GM19043 (cell line): ENCODE results near the gene BHLHE23.

Source experiments
- ATAC-seq: cut with Tn5 transposase; IDR thresholded peaks from one replicate; pipeline ENCODE4 v1.9.1; 2021; ENCODE audit warnings: low read depth; ENCODE audit not compliant: unreplicated experiment

The BHLHE23 gene

DNA sequence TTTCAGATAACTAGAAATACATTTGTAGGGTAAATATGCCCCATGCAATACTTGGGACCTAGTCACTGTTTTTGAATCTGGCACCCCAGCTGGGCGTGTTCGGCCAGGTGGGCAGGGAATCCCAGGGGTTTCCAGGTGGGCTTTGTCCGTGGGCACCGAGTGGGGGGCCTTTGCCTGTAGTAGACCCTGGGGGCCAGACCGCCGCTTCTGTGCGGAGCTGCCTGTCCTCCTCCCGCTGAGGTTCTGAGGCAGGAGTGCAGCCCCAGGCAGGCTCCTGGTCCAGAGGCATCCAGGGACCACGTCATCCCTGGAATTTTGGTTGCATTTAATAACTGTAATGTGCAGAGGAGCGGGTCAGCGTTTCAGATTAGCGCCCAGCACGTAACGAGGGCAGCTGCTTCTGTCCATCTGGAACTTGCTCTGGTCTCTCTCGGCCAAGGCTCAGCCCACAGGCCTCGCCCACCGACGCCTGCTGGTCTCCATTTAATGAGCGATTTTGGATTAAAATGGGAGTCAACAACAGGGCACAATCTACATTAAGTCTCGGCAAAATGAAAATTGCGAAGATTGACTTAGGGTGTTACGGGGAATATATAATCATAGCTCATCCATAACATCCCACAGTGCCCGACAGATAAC is 12.8 kb downstream of the BHLHE23 start:
- ATAC-seq, result no peak

- no peak for ATAC-seq
Observed at GRCh38 chr20:62991863-62992262, 14.9 kb downstream of the BHLHE23 start.

DNA sequence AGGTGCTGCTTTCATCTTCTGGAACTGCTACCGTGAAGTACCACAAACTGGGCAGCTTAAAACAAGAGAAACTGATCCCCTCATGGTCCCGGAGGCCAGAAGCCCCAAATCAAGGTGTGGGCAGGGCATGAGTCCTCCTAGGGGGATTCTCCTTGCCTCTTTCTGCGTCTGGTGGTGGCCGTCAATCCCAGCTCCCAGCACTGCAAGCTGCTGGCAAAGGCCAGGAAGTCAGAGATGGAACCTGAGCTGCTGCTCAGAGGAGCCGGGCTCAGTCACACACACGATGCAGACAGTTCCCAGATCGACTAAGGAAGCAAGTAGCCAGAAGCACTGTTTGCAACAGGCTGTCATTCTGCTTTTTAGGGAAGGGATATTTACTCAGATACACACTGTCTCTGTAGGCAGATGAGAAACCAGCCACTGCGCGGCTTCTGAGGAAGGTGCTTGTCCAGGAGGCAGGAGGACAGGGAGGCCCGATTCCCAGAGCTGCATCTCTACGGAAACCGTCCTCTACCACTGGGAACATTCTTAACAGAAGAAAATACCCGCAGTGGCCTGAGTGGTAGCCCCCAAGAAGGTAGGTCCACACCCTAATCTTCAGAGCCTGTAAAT is 15.5 kb downstream of the BHLHE23 start:
- no peak for ATAC-seq

DNA sequence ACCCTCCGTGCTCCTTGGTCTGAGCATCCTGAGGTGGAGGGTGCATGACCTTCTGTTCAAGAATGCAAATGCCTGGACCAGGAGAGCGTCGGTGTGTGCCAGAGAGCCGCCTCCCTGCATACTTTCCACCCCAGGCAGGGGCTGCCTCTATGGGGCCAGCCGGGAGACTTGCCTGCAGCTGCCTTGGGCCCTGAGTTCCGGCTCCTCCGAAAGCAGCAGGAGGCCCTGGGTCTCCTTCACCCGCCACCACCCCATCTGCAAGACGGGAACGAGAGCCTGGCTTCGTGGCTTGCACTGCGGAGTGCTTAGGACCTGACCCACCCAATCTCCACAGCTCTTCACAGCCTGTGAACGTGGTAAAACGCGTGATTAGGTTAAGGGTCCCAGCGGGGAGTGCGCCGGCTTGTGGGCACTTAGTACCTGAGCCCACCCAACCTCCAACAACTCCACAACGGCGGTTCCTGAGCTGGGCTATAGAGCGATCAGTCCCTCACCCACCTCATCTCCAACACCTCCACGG is 16.4 kb downstream of the BHLHE23 start:
- no peak for ATAC-seq

DNA sequence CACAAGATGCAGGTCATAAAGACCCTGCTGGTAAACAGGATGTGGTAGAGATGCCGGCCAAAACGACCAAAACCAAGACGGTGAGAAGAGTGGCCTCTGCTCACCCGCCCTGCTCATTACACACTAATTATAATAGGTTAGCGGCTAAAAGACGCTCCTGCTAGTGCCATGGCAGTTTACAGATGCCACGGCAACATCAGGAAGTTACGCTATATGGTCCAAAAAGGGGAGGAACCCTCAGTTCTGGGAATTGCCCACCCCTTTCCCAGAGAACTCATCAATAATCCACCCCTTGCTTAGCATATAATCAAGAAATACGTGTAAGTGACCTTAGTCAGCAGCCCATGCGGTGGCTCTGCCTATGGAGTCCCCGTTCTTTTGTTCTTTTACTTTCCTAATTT is 17.6 kb downstream of the BHLHE23 start:
- ATAC-seq, result no peak

GRCh38 chr20:62987114-62987513 is 19.6 kb downstream of the BHLHE23 start:
- no peak for ATAC-seq

- ATAC-seq, result no peak
Observed at GRCh38 chr20:62986257-62986800, 20.4 kb downstream of the BHLHE23 start.

DNA sequence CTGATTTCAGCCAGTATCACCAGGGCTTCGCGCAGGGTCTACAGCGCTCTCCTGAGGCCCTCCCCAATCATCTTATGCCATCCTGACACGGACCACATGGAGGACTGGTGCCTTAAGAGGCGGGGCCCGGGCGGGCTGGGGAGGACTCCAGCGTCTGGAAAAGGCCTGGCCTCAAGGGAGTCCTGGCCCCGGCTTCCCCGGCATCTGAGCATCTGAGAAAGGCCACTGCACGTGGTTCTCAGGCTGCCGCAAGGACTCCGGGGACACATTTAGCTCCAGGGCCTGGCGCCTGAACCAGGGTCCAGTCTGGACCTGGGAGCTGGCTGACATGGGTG is 21.4 kb downstream of the BHLHE23 start:
- no peak for ATAC-seq

GRCh38 chr20:62984666-62985443 is 21.9 kb downstream of the BHLHE23 start:
- no peak for ATAC-seq

DNA sequence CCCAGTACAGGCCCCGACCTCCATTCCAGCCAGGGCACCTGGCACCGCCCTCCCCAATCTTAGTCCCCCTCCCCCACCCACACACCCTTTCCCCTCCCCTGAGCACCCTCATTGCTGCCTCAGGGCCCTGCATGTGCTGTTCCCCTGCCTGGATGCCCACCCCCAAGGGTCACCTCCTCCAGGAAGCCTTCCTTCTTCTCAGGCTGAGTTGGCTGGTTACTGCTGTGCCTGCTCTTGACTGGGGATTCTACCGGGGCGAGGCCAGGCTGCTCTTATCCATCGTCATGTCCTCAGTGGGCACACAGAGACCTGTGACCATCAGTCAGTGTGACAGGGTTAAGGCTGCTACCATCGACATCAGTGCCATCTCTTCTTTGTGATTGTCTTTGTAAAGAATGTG is 23.6 kb downstream of the BHLHE23 start:
- ATAC-seq, result no peak

DNA sequence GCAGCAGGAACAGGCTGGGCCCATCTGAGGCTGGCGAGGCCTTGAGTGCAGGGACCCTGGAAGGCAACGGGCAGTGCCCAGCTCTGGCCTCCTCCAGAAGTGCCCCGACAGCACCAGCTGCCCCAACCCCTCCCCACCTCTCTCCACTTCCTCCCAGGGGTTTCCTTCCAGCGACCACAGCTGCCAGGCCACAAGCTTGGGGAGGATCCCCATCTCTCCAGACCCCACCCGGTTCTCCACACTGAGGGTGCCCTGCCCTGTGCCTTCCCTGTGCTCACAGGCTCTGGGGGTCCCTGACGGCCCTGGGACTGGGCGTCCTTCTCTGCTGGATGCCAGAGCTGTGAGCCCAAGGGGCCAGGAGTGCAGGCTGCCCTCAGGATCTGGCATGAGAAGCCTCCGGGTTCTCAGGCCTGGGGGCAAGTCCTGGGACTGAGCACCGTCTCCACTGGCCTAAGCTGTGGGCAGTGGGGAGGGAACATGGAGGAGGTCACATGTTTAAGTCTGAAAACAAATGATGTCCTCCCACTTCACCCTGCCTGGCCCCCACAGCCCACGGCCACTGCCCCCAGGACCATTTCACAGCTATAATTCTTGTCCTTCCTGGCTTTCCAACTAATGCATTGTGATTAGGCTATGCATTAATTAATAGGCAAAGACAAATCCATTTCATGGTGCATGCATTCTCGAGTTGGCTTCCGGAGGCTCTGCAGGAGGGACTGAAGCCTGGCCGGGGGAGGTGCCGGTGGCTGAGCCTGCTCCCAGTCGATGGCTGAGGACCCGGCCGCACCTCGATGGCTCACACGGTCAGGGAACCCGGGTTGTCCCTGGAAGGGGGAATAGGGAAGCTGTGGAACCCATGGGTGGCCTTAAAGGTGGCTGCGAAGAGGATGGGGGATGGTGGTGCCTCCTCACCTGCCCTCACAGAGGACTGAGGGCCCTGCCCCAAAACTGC is 24.4 kb downstream of the BHLHE23 start:
- no peak for ATAC-seq

GRCh38 chr20:62980970-62981369 is 25.8 kb downstream of the BHLHE23 start:
- no peak for ATAC-seq

DNA sequence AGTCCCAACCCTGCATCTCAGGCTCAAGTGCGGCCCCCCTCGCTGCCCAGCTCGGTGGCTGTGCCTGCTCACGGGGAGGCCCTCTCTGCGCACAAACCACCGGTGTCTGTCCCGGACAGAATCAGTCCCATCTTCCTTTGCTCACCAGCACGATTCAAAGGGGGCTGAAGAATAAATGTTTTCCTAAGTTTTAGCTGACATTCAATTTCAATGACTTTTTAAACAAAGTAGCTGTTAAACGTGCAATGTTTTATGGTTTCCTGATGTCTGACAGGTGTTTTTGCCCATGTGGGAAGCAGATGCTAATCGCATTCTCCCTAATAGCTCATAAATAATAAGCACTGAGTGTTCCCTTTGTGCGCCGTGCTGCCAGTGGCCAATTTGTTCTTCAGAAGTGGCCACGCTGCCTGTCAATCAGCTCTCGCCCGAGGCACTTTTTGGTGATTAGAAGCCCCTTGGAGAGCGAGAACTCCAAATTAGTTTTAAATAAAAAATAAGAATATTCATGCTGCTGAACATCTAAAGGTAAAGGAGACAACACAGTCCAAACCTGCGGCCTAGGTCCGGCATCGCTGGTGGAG is 26.3 kb downstream of the BHLHE23 start:
- ATAC-seq, result no peak

- ATAC-seq, result no peak
Observed at GRCh38 chr20:62979876-62980373, 26.8 kb downstream of the BHLHE23 start.

DNA sequence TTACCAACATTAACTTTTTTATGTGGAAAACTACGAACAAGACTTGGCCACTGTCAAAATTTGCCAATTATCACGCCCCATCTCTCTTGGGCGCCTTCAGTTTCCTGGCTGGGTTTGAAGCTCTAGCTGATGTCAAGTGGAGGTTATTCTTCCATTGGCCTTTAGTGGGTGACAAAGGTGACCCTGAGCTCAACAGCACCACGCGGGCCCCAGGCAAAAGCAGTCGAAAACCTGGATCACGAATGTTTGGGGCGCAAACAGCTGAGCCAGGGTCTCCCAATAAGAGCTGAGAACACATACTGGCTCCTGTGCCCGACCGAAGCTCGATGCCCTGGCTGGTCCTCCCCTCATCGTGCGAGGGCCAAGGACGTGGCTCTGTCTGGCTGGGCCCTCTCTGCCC is 27.5 kb downstream of the BHLHE23 start:
- ATAC-seq, result no peak

- ATAC-seq, result no peak
Observed at GRCh38 chr20:62978561-62978943, 28.2 kb downstream of the BHLHE23 start.

DNA sequence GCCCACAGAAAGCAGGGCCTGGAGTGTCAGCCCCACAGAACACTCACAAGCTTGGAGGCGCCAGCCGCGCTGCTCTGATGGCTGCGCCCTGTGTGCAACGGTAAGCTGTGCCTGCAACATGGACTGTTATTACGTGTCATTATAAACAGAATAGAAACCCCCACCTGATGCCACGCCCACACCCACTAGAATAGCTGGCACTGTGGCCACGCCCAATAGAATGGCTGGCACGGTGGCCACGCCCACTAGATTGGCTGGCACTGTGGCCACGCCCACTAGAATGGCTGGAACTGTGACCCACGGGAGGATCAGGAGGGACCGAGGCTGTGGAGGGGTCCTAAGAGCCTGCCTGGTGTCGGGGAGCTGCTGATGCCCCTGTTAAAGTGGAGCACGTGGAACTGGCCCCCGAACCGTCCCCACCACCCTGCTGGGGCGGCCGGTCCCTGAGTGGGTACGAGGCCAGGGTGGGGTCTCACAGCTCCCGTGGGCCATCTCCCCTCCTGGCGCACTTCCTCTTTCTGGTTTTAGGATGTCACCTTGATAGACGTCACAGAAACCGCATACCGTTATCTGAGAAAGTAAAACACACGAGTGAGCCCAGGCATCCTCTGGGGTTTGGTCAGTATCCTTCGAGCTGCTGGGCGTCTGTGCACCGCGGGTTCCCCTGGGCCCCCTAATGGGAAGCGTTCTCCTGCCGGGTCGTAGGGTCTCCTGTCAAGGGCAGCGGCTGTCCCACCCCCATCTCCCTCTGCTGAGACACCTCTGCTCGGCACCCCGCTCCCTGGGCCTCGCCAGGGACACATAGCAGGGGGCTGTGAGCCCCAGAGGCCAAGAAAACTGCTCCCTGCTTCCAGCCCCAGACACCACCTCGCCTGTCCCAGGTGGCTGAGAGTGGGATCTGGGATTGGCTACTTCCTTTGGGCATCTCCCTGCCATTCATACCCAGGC is 28.9 kb downstream of the BHLHE23 start:
- ATAC-seq, result no peak

DNA sequence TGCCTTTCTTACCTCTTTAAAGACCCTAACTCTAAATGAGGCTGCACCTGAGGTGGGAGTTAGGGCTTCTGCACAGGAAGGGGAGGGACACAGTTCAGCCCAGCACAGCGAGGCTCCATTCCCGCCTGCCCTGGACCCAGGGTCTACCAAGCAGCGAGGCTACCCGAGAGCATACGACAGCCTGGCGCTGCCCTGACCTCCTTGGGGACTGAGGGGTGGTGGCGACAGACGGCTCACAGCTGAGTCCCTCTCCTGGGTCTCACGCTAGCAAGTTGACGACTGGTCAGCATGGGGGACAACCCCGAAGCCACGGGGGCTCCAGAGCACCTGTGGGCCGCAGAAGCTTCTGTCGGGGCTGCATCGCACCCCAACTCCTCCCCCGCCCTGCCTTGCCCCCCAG is 29.9 kb downstream of the BHLHE23 start:
- no peak for ATAC-seq
